HepG2 (cell line): ENCODE measurements around the gene TNFSF13. TPM values are rescaled to one million over a fixed set of nuclear protein-coding genes. Genes with fewer than 3 reads are reported as not detected.

Experiments
- AKAP8 ChIP-seq: sonication (generic); formaldehyde crosslinking; IDR thresholded peaks from 2 replicates; pipeline ENCODE4 v1.5.1; 2020; ENCODE audit warnings: mild to moderate bottlenecking, missing genetic modification reagents
- BORCS8-MEF2B ChIP-seq: sonication (generic); formaldehyde crosslinking; IDR thresholded peaks from 2 replicates; pipeline ENCODE4 v1.8.0; 2022; ENCODE audit warnings: mild to moderate bottlenecking, missing genetic modification reagents
- ELF1 ChIP-seq: sonication (generic); formaldehyde crosslinking; IDR thresholded peaks from 2 replicates; pipeline ENCODE4 v1.4.0; 2020; ENCODE audit warnings: missing genetic modification reagents
- HDAC1 ChIP-seq: sonication (generic); formaldehyde crosslinking; IDR thresholded peaks from 2 replicates; pipeline ENCODE4 v1.5.1; 2020; ENCODE audit warnings: mild to moderate bottlenecking, missing genetic modification reagents
- MLXIP ChIP-seq: sonication (generic); formaldehyde crosslinking; IDR thresholded peaks from 2 replicates; pipeline ENCODE4 v1.9.0; 2021; ENCODE audit warnings: missing genetic modification reagents, borderline replicate concordance
- NAIF1 ChIP-seq: sonication (generic); formaldehyde crosslinking; IDR thresholded peaks from 2 replicates; pipeline ENCODE4 v1.5.0; 2020; ENCODE audit warnings: mild to moderate bottlenecking, missing genetic modification reagents, borderline replicate concordance
- NRL ChIP-seq: sonication (generic); formaldehyde crosslinking; IDR thresholded peaks from 2 replicates; pipeline ENCODE4 v1.5.0; 2020; ENCODE audit warnings: missing genetic modification reagents, mild to moderate bottlenecking, moderate library complexity, borderline replicate concordance
- PRDM15 ChIP-seq: sonication (generic); formaldehyde crosslinking; IDR thresholded peaks from 2 replicates; pipeline ENCODE4 v1.4.0; 2020; ENCODE audit warnings: missing genetic modification reagents
- SP4 ChIP-seq: sonication (generic); formaldehyde crosslinking; IDR thresholded peaks from 2 replicates; pipeline ENCODE4 v1.8.1; 2023; ENCODE audit warnings: mild to moderate bottlenecking, missing genetic modification reagents
- TFE3 ChIP-seq: IDR thresholded peaks from 2 replicates; pipeline ENCODE4 v1.6.1; 2016
- THRA ChIP-seq: sonication (generic); formaldehyde crosslinking; IDR thresholded peaks from 2 replicates; pipeline ENCODE4 v1.4.0; 2020; ENCODE audit warnings: missing genetic modification reagents, borderline replicate concordance
- ZBED4 ChIP-seq: sonication (generic); formaldehyde crosslinking; IDR thresholded peaks from 2 replicates; pipeline ENCODE4 v1.4.0; 2020; ENCODE audit warnings: missing genetic modification reagents, borderline replicate concordance
- ZBTB21 ChIP-seq: sonication (generic); formaldehyde crosslinking; IDR thresholded peaks from 2 replicates; pipeline ENCODE4 v1.4.0; 2020; ENCODE audit warnings: missing genetic modification reagents
- ZNF879 ChIP-seq: sonication (generic); formaldehyde crosslinking; IDR thresholded peaks from 2 replicates; pipeline ENCODE4 v1.8.1; 2023; ENCODE audit warnings: missing genetic modification reagents
- polyA plus RNA-seq, 8 experiments: library from polyadenylated mRNA; depleted of rRNA in 3 of 8; stranded (reverse) in 7 of 8; unstranded in 1 of 8; fragments of >200 nt; fragmentation: Illumina TruSeq in 4 of 8; extraction: Trizol in 4 of 8; gene quantifications; 2 replicates each; pipeline versions ENCODE4 v1.2.1 to v1.2.3, GENCODE V29; 2011 to 2016; ENCODE audit warnings: low read depth in 4 of 8, missing spikeins in 1 of 8, mixed read lengths in 1 of 8; ENCODE audit not compliant: insufficient read depth in 1 of 8
- total RNA-seq, 5 experiments: library from RNA; depleted of rRNA; stranded (reverse); fragments of >200 nt; fragmentation: Illumina TruSeq; extraction: Trizol; gene quantifications; 2 replicates each; pipeline ENCODE4 v1.2.3, GENCODE V29; 2016; ENCODE audit warnings: low read depth in 1 of 5

TNFSF13 gene
- total and polyA plus RNA-seq, 2 of the 13 experiments (the other 11 are each of a cell fraction or from before 2014, with no cell fraction given): 2.5 to 3.3 TPM

GRCh38 chr17:7573324-7574080, 15.0 kb downstream of the TNFSF13 start (continued):
- TF ChIP-seq ZBTB21 (CRISPR knock-in tag) (peak; percentile 15; the same call in 1 of the 2 replicates), MLXIP (CRISPR knock-in tag) (no peak), TFE3 (CRISPR knock-in tag) (peak; percentile 45; the same call in 1 of the 2 replicates), AKAP8 (CRISPR knock-in tag) (peak; percentile 99), SP4 (CRISPR knock-in tag) (peak; percentile 69), ELF1 (CRISPR knock-in tag) (peak; percentile 61), HDAC1 (CRISPR knock-in tag) (peak; percentile 83), NAIF1 (CRISPR knock-in tag) (no peak), ZNF879 (no peak), ZBED4 (CRISPR knock-in tag) (peak; percentile 40; the same call in 1 of the 2 replicates), BORCS8-MEF2B (peak; percentile 63; the same call in 1 of the 2 replicates), THRA (CRISPR knock-in tag) (no peak), PRDM15 (peak; percentile 70; the same call in 1 of the 2 replicates), NRL (CRISPR knock-in tag) (0 out of 2 replicates have a peak, but pooled peaks have one; percentile 15)
